Left forelimb (tissue), 1 donor: Measurements from ENCODE around the gene GALNS.

Source experiments
- DNase-seq: peaks from one replicate; pipeline ENCODE4 v3.0.0-alpha.2; 2018; ENCODE audit warnings: low spot score

GALNS gene

GRCh38 chr16:88857728-88858339 is 1.1 kb upstream of the GALNS start:
- no peak for DNase-seq

GRCh38 chr16:88856122-88856827 is 472 bp downstream of the GALNS start:
- no peak for DNase-seq

GRCh38 chr16:88855736-88856121 is 1.0 kb downstream of the GALNS start:
- DNase-seq = no peak

- no peak for DNase-seq
Observed at GRCh38 chr16:88855176-88855575, 1.6 kb downstream of the GALNS start.

- no peak for DNase-seq
Observed at GRCh38 chr16:88854306-88855111, 2.2 kb downstream of the GALNS start.

GRCh38 chr16:88853325-88853941 is 3.3 kb downstream of the GALNS start:
- DNase-seq = no peak

- DNase-seq = no peak
Observed at GRCh38 chr16:88851616-88852015, 5.1 kb downstream of the GALNS start.

- no peak for DNase-seq
Observed at GRCh38 chr16:88850531-88851199, 6.1 kb downstream of the GALNS start.

GRCh38 chr16:88848557-88848956 is 8.2 kb downstream of the GALNS start:
- no peak for DNase-seq

GRCh38 chr16:88847654-88848053 is 9.1 kb downstream of the GALNS start:
- no peak for DNase-seq

GRCh38 chr16:88846088-88846487 is 10.7 kb downstream of the GALNS start:
- DNase-seq = no peak

- DNase-seq = no peak
Observed at GRCh38 chr16:88844419-88845036, 12.2 kb downstream of the GALNS start.

- no peak for DNase-seq
Observed at GRCh38 chr16:88843256-88843655, 13.5 kb downstream of the GALNS start.

- DNase-seq = no peak
Observed at GRCh38 chr16:88842806-88843205, 13.9 kb downstream of the GALNS start.

GRCh38 chr16:88842308-88842756 is 14.4 kb downstream of the GALNS start:
- DNase-seq = no peak

GRCh38 chr16:88841521-88842307 is 15.0 kb downstream of the GALNS start:
- DNase-seq = no peak

- no peak for DNase-seq
Observed at GRCh38 chr16:88840600-88841215, 16.0 kb downstream of the GALNS start.

GRCh38 chr16:88839745-88840599 is 16.8 kb downstream of the GALNS start:
- no peak for DNase-seq

- no peak for DNase-seq
Observed at GRCh38 chr16:88839026-88839529, 17.7 kb downstream of the GALNS start.
